Breast epithelium (tissue), 3 donors: Measurements from ENCODE around the gene ZNF30.

ENCODE experiments used
- POLR2A ChIP-seq: fragments of 450-650 bp; IDR thresholded peaks from one replicate; pipeline ENCODE4 v1.6.1; 2016; ENCODE audit warnings: antibody characterized with exemption, mild to moderate bottlenecking, moderate library complexity
- POLR2AphosphoS5 ChIP-seq, 3 donors: sonication (generic); formaldehyde crosslinking; IDR thresholded peaks; one replicate each; pipeline ENCODE4 v1.6.1; 2017; ENCODE audit warnings: antibody characterized with exemption in 3 of 3
- TF ChIP-seq, protein P1 (sequence below), 3 donors: fragments of 450-650 bp; IDR thresholded peaks; one replicate each; pipeline ENCODE4 v1.5.1; 2016 to 2017; ENCODE audit warnings: antibody characterized with exemption in 3 of 3, mild to moderate bottlenecking in 3 of 3, moderate library complexity in 3 of 3

DNA sequence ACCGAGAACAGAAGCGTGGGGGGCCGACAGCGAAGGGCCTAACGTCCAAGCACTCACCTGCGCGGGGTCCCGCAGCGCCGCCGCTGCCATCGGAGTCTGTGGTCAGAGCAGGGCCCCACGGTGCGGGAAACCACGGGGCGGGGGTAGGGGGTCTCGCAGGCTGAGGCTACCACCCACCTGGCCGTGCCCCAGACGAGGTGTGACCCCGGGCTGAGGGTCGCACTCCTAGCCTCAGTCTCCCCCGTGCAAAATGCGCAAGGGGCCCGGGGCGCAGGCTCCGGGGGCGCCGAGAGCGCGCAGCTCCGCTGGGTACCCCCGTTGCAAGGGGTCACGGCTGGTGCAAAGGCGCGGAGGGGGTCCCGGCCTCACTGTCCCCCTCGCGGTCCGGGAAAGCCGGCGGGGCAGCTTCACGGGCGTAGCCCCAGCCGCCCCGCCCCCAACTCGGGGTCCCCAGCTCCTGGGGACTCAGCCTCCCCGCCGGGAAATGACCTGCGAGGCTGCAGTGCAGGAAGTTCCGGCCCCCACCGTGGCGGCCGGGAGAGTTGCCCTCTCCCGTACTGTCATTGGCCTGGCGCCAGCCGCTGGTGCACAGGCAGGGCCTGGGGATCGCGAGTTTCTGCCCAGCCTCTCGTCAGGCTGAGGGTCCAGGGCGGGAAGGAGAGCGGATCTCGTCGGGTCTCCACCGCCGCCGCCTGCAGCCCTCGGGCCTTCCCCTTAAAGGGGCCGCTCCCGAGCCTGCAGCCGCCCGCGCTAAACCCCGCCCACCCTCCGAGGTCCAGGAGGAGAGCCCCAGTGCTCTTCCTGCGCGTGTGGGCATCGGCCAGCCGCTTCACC, 37.1 kb downstream of the ZNF30 start, which contains the start of gene ZNF792:
- TF ChIP-seq, protein P1, sequence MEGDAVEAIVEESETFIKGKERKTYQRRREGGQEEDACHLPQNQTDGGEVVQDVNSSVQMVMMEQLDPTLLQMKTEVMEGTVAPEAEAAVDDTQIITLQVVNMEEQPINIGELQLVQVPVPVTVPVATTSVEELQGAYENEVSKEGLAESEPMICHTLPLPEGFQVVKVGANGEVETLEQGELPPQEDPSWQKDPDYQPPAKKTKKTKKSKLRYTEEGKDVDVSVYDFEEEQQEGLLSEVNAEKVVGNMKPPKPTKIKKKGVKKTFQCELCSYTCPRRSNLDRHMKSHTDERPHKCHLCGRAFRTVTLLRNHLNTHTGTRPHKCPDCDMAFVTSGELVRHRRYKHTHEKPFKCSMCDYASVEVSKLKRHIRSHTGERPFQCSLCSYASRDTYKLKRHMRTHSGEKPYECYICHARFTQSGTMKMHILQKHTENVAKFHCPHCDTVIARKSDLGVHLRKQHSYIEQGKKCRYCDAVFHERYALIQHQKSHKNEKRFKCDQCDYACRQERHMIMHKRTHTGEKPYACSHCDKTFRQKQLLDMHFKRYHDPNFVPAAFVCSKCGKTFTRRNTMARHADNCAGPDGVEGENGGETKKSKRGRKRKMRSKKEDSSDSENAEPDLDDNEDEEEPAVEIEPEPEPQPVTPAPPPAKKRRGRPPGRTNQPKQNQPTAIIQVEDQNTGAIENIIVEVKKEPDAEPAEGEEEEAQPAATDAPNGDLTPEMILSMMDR (IDR thresholded peaks at IDR 0.05) = no peak
- TF ChIP-seq POLR2A (no peak), POLR2AphosphoS5 (IDR thresholded peaks at IDR 0.05) (no peak)
